ENCODE measurements around the gene TNXB. TPM values are rescaled to one million over a fixed set of nuclear protein-coding genes. Genes with fewer than 3 reads are reported as not detected.
A peak's percentile ranks its signal among the peaks of the same experiment; 100 is the strongest.

Gene TNXB
- total and polyA plus RNA-seq, 2 of the 4 experiments (the other 2 are of a cell fraction): 0.05 TPM; not detected in 1

DNA sequence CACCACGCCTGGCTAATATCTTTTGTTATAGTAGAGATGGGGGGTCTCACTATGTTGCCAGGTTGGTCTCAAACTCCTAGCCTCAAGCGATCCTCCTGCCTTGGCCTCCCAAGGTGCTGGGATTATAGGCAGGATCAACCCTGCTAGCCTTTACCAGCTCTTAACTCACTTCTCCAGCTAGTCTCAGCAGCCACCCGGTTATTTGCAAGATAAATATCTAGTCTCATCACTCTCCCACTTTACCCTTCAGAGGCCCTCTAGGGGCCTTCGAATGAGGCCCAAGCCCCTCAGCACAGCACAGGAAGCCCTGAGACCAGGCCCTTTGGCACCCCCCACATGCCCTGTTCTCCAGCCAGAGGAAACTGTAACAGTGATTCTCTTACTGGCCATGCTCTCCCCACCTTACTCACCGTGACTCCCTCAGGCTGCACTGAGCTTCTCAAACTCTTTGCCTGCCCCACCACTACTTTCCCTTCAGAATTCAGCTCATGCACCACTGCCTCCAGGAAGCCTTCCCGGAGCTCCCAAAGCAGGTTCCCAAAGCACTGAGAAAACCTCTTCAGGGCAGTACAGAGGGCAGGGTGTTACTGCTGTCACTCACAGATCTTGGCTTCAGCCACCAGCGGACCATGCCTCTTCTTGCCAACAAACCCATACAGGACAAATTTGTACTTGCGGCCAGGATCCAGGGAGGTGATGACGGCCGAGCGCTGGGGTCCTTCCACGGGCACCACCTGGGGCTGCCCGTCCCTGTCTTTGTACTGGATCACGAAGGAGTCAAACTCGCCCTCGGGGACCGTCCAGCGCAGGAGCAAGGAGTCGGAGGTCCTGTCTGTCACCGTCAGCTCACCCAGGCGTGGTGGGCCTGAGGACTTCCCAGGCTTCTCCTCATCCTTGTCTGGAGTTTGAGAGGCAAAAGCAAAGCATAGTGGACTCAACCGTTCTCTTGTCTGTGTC lies 25.0 kb downstream of the TNXB start:
- no peak overlapping the region for H3K4me3 ChIP-seq (ENCODE audit: insufficient read depth, low read depth, low read length)
- H2BK5ac ChIP-seq (ENCODE audit: low read depth, low read length, poor library complexity, severe bottlenecking): no peak overlapping the region
- H3K23ac ChIP-seq (ENCODE audit: low read depth, low read length): no peak overlapping the region
- no peak overlapping the region for H3K4ac ChIP-seq (ENCODE audit: low read depth, low read length)
- no peak overlapping the region for H3K9ac ChIP-seq (ENCODE audit: low read depth, low read length)
- CTCF ChIA-PET: interaction anchor here (0.6 kb wide), 1 partner anchor 144 kb away, joined by 3 read pairs; no protein-coding TSS in a partner anchor
- no peak overlapping the region for H2BK120ac ChIP-seq (ENCODE audit: low read depth, low read length)
- in situ Hi-C loops (cut with MboI; ENCODE audit: low sequenced_read_pairs) (no loop called here), intact Hi-C loops (cut with micrococcal nuclease) (no loop called here), dilution Hi-C loops (cut with HindIII; ENCODE audit: low sequenced_read_pairs, unreplicated experiment) (no loop called here)
- peak overlapping the region; percentile 87 for H2AK5ac ChIP-seq (ENCODE audit: low read depth, low read length)
- no TSS peak for BruUV-seq (replicated peaks)
- POLR2A ChIA-PET (ENCODE audit: unreplicated experiment): no interaction called here
- no peaks in the 10 kb centered on the region for H3K9me3 ChIP-seq (ENCODE audit: control insufficient read depth, insufficient read depth, low read length)
- no peak overlapping the region for H3K4me2 ChIP-seq (ENCODE audit: low read depth, low read length)
- H3K56ac ChIP-seq (ENCODE audit: extremely low read depth, insufficient read depth, low read length): no peak overlapping the region
- no peak overlapping the region for H4K8ac ChIP-seq (ENCODE audit: low read depth in 2 of 2, low read length in 2 of 2)
- H2BK20ac ChIP-seq (ENCODE audit: low read depth, low read length): no peak overlapping the region; the same call in 1 of the 2 replicates
- H3K27me3 ChIP-seq (ENCODE audit: control insufficient read depth, insufficient read depth, low read length): peaks cover 39% of the 10 kb centered on the region
- no peak for TF ChIP-seq CHD1 (IDR thresholded peaks at IDR 0.05; ENCODE audit: low read depth, low read length)
- TF ChIP-seq CEBPB (IDR thresholded peaks at IDR 0.05; ENCODE audit: low read depth, low read length): no peak
- TF ChIP-seq NFE2L2 (IDR thresholded peaks at IDR 0.05; ENCODE audit: low read depth, low read length): no peak
- TF ChIP-seq POLR2A (IDR thresholded peaks at IDR 0.05; ENCODE audit: low read depth, low read length): no peak
- TF ChIP-seq BHLHE40 (IDR thresholded peaks at IDR 0.05; ENCODE audit: low read depth, low read length): no peak
- H3K27ac ChIP-seq (ENCODE audit: insufficient read depth, low read length): no peak overlapping the region
- no peak overlapping the region for H3K18ac ChIP-seq (ENCODE audit: low read depth, low read length)
- no peak overlapping the region for H3K14ac ChIP-seq (replicated peaks; ENCODE audit: low read depth, low read length)
- H2AK9ac ChIP-seq (replicated peaks; ENCODE audit: low read depth, low read length, poor library complexity): no peak overlapping the region
- DNase-seq (no peak), ATAC-seq (ENCODE audit: low read depth) (no peak)
- no peak overlapping the region for H4K91ac ChIP-seq (ENCODE audit: insufficient read depth, low read depth, low read length)
- H2BK15ac ChIP-seq (ENCODE audit: low read depth, low read length): no peak overlapping the region; the same call in 2 of the 3 replicates
- no peaks in the 10 kb centered on the region for H3K36me3 ChIP-seq (ENCODE audit: control insufficient read depth, insufficient read depth, low read length)
- 88% methylated on average over 9 of the region's 22 CpGs; no CpG with 5 or more reads in 1 of the 2 experiments for WGBS, 2 experiments (ENCODE audit: extremely low coverage in 2 of 2, insufficient read length in 1 of 2)
- peaks cover 24% of the 10 kb centered on the region for H3K9me1 ChIP-seq (ENCODE audit: insufficient read depth, low read length)
- H3K79me1 ChIP-seq (ENCODE audit: low read depth in 1 of 2, low read length in 2 of 2): no peaks in the 10 kb centered on the region
- no peak overlapping the region for H4K5ac ChIP-seq (ENCODE audit: low read depth, low read length)
- H4K20me1 ChIP-seq (ENCODE audit: insufficient read depth, low read length): peaks cover 7% of the 10 kb centered on the region
- no peak overlapping the region for H2AFZ ChIP-seq (replicated peaks; ENCODE audit: low read length, poor library complexity)
- peaks cover 31% of the 10 kb centered on the region for H3K4me1 ChIP-seq (ENCODE audit: control insufficient read depth, insufficient read depth, low read length)
